Measurements from ENCODE around the gene AFG1L. TPM values are rescaled to one million over a fixed set of nuclear protein-coding genes. Genes with fewer than 3 reads are reported as not detected.
"Not testable (repeated sequence)": the region's sequence is repeated elsewhere in the genome, so short reads cannot be mapped to it uniquely, and the experiment has no call there.

AFG1L gene
- total RNA-seq, 1 experiment from 2014 or later, result 7.1 TPM

DNA sequence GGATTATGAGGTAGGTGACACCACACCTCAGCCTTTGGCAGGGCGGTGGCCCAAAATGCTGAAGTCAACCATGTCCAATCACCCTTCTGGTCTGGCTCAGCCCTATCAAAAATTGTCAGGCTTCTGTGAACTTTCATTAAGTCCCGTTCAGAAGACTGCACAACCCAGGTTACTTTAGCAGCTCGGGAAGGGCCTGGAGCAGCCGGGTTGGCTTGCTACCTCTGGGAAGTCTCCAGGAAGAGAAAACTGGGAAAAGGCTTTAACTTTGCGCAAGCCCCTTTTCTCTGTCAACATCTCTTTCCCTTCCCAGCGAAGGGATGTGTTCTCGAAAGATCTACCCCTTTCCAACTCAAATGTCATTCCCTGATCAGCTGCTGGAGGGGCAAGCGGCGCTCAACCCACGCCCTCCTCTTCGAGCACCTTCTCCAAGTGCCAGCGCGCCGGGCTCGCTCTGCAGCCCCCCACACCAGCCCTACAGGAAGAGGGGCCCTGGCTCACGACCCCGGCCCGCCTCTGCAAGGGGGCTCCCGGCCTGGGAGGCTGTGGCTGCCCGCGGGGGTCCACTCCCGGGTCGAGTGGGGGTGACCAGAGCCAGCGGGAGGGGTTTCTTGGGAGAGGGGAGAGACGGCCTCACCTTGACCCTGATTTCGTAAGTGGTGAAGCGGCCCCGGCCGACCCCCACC lies 34.6 kb upstream of the AFG1L start:
- no TSS peak for BruUV-seq (replicated peaks)
- Mint-ChIP-seq H3K27me3 (ENCODE audit: unreplicated experiment) (no peaks in the 10 kb centered on the region), H3K9me3 (ENCODE audit: low read depth, unreplicated experiment) (no peaks in the 10 kb centered on the region), H3K4me3 (ENCODE audit: low read depth, unreplicated experiment) (peak overlapping the region; percentile 93), H3K4me1 (ENCODE audit: low read depth, unreplicated experiment) (peaks cover 9% of the 10 kb centered on the region), H3K36me3 (ENCODE audit: insufficient read depth, unreplicated experiment) (peaks cover 27% of the 10 kb centered on the region), H3K27ac (ENCODE audit: unreplicated experiment) (peak overlapping the region; percentile 93)
- CTCF ChIA-PET, result interaction anchor here (0.6 to 2.0 kb wide), 6 partner anchors 8 to 418 kb away, joined by 3 to 7 read pairs (median 4); no protein-coding TSS in a partner anchor
- intact Hi-C loops (cut with micrococcal nuclease; ENCODE audit: unreplicated experiment), result no loop called here
- no peak for TF ChIP-seq CTCF (IDR thresholded peaks at IDR 0.05; ENCODE audit: unreplicated experiment)
- DNase-seq, result peak; percentile 18

GRCh38 chr6:108260809-108261569 lies 33.9 kb upstream of the AFG1L start, which contains the start of gene SNX3:
Gene SNX3, minus strand, starts transcription at chr6:108261040. Its CDS starts 119 bp downstream, at chr6:108260921.
- Mint-ChIP-seq H3K9me3 (ENCODE audit: low read depth, unreplicated experiment) (no peaks in the 10 kb centered on the region), H3K4me3 (ENCODE audit: low read depth, unreplicated experiment) (peak within 1 kb of the TSS; percentile 93), H3K27ac (ENCODE audit: unreplicated experiment) (peak within 1 kb of the TSS; percentile 93), H3K36me3 (ENCODE audit: insufficient read depth, unreplicated experiment) (peaks cover 27% of the 10 kb centered on the region), H3K27me3 (ENCODE audit: unreplicated experiment) (no peaks in the 10 kb centered on the region), H3K4me1 (ENCODE audit: low read depth, unreplicated experiment) (peaks cover 9% of the 10 kb centered on the region)
- CTCF ChIA-PET, result interaction anchor here (0.6 to 2.0 kb wide), 6 partner anchors 9 to 417 kb away, joined by 3 to 7 read pairs (median 4); no protein-coding TSS in a partner anchor
- DNase-seq, result peak; percentile 97
- intact Hi-C loops (cut with micrococcal nuclease; ENCODE audit: unreplicated experiment), result no loop called here
- TSS peak; percentile 84 for BruUV-seq (replicated peaks)
- no peak for TF ChIP-seq CTCF (IDR thresholded peaks at IDR 0.05; ENCODE audit: unreplicated experiment)

DNA sequence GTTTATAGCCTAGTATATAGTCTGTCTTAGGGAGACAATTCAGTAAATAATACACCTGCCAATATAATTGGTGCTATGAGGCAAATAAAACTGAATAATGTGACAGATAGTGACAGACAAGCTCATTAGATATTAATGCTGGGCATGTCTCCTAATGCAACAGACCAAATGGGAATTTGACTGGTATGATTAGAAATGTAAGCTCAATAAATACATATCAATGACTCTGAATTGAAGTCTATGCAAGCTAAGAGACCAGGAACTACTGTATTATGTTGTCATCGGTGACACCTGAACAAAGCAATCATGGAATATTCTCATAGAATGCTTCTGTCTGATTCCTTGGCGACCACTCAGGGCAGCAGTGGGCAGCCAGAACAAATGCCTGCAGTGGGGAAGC lies 31.5 kb upstream of the AFG1L start:
- BruUV-seq (replicated peaks), result no TSS peak
- Mint-ChIP-seq H3K4me3 (ENCODE audit: low read depth, unreplicated experiment) (no peak overlapping the region), H3K27me3 (ENCODE audit: unreplicated experiment) (no peaks in the 10 kb centered on the region), H3K36me3 (ENCODE audit: insufficient read depth, unreplicated experiment) (peaks cover 21% of the 10 kb centered on the region), H3K27ac (ENCODE audit: unreplicated experiment) (no peak overlapping the region), H3K4me1 (ENCODE audit: low read depth, unreplicated experiment) (no peaks in the 10 kb centered on the region), H3K9me3 (ENCODE audit: low read depth, unreplicated experiment) (no peaks in the 10 kb centered on the region)
- CTCF ChIA-PET, result interaction anchor here (1.4 kb wide), 1 partner anchor 228 kb away, joined by 4 read pairs; no protein-coding TSS in a partner anchor
- DNase-seq, result no peak
- TF ChIP-seq CTCF (IDR thresholded peaks at IDR 0.05; ENCODE audit: unreplicated experiment), result no peak
- intact Hi-C loops (cut with micrococcal nuclease; ENCODE audit: unreplicated experiment), result no loop called here

DNA sequence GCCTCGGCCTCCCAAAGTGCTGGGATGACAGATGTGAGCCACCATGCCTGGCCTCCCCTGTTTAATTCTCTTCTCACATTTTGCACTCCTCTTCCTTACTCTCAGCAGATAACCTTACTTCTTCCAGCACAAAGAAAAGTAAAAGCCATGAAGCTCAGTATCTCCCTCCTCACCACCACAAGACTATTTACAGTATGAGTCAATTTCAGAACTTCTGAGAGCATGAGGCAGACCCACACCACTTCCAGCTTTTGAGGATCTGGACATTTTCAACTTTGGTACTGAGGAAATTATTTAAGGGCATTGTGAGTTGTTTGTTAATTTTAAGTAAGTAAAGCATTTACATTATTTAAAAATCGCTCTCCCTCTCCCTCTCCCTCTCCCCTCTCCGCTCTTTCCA lies 26.0 kb upstream of the AFG1L start:
- no peak for DNase-seq
- Mint-ChIP-seq H3K4me1 (ENCODE audit: low read depth, unreplicated experiment) (no peaks in the 10 kb centered on the region), H3K36me3 (ENCODE audit: insufficient read depth, unreplicated experiment) (no peaks in the 10 kb centered on the region), H3K27ac (ENCODE audit: unreplicated experiment) (no peak overlapping the region), H3K9me3 (ENCODE audit: low read depth, unreplicated experiment) (no peaks in the 10 kb centered on the region), H3K4me3 (ENCODE audit: low read depth, unreplicated experiment) (no peak overlapping the region), H3K27me3 (ENCODE audit: unreplicated experiment) (no peaks in the 10 kb centered on the region)
- CTCF ChIA-PET, result no interaction called here
- no peak for TF ChIP-seq CTCF (IDR thresholded peaks at IDR 0.05; ENCODE audit: unreplicated experiment)
- no TSS peak for BruUV-seq (replicated peaks)
- intact Hi-C loops (cut with micrococcal nuclease; ENCODE audit: unreplicated experiment), result no loop called here

DNA sequence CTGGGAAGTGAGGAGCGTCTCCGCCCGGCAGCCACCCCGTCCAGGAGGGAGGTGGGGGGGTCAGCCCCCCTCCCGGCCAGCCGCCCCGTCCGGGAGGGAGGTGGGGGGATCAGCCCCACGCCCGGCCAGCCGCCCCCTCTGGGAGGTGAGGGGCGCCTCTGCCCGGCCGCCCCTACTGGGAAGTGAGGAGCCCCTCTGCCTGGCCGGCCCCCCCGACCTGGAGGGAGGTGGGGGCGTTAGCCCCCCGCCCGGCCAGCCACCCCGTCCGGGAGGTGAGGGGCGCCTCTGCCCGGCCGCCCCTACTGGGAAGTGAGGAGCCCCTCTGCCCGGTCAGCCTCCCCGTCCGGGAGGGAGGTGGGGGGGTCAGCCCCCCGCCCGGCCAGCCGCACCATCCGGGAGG lies 24.9 kb upstream of the AFG1L start:
- H3K27me3 Mint-ChIP-seq (ENCODE audit: unreplicated experiment); H3K27ac Mint-ChIP-seq (ENCODE audit: unreplicated experiment); intact Hi-C loops (cut with micrococcal nuclease; ENCODE audit: unreplicated experiment); H3K4me1 Mint-ChIP-seq (ENCODE audit: low read depth, unreplicated experiment); H3K4me3 Mint-ChIP-seq (ENCODE audit: low read depth, unreplicated experiment); BruUV-seq (replicated peaks); H3K36me3 Mint-ChIP-seq (ENCODE audit: insufficient read depth, unreplicated experiment); DNase-seq; H3K9me3 Mint-ChIP-seq (ENCODE audit: low read depth, unreplicated experiment); CTCF ChIA-PET: not testable (repeated sequence)

Data from Calu3 (cell line).